ENCODE measurements around the gene ADCYAP1R1.

Gene ADCYAP1R1

DNA sequence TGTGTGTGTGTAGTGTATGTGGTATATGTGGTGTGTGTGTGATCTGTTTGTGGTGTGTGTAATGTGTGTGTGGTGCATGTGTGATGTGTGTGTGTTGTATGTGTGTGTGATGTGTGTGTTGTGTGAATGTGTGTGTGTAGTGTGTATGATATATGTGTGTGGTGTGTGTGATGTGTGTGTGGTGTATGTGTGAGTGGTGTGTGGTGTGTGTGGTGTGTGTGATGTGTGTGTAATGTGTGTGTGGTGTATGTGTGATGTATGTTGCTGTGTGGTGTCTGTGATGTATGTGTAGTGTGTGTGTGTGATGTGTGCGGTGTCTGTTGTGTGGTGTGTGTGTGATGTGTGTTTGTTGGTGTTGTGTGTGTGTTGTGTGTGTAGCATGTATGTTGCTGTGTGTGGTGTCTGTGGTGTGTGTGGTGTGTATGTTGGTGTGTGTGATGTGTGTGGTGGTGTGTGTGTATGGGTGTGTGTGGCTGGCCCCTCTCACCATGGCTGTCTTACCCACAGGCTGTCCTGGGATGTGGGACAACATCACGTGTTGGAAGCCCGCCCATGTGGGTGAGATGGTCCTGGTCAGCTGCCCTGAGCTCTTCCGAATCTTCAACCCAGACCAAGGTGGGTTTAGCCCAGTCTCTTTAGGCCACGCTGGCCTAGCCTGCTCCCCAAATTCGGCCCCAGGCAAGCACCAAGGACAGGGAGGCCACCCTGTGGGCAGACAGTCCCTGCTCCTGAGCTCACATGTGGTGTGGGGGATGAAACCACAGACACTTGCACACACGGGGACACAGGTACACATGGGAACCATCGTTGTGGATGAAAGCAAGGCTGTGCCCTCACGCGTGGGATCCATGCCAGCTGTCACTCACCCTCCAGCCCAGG, 25.6 kb downstream of the ADCYAP1R1 start:
- TF ChIP-seq, protein P1, sequence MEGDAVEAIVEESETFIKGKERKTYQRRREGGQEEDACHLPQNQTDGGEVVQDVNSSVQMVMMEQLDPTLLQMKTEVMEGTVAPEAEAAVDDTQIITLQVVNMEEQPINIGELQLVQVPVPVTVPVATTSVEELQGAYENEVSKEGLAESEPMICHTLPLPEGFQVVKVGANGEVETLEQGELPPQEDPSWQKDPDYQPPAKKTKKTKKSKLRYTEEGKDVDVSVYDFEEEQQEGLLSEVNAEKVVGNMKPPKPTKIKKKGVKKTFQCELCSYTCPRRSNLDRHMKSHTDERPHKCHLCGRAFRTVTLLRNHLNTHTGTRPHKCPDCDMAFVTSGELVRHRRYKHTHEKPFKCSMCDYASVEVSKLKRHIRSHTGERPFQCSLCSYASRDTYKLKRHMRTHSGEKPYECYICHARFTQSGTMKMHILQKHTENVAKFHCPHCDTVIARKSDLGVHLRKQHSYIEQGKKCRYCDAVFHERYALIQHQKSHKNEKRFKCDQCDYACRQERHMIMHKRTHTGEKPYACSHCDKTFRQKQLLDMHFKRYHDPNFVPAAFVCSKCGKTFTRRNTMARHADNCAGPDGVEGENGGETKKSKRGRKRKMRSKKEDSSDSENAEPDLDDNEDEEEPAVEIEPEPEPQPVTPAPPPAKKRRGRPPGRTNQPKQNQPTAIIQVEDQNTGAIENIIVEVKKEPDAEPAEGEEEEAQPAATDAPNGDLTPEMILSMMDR (IDR thresholded peaks at IDR 0.05) = no peak
- Histone ChIP-seq H3K27me3 (peaks cover 24% of the 10 kb centered on the region), H3K36me3 (no peaks in the 10 kb centered on the region), H3K4me1 (ENCODE audit: control insufficient read depth in 1 of 2, insufficient read depth in 1 of 2, low read depth in 1 of 2, low read length in 1 of 2) (no peaks in the 10 kb centered on the region), H3K9me3 (no peaks in the 10 kb centered on the region), H3K27ac (no peak overlapping the region), H3K4me3 (ENCODE audit: low read depth in 1 of 2, low read length in 1 of 2) (no peak overlapping the region)

DNA sequence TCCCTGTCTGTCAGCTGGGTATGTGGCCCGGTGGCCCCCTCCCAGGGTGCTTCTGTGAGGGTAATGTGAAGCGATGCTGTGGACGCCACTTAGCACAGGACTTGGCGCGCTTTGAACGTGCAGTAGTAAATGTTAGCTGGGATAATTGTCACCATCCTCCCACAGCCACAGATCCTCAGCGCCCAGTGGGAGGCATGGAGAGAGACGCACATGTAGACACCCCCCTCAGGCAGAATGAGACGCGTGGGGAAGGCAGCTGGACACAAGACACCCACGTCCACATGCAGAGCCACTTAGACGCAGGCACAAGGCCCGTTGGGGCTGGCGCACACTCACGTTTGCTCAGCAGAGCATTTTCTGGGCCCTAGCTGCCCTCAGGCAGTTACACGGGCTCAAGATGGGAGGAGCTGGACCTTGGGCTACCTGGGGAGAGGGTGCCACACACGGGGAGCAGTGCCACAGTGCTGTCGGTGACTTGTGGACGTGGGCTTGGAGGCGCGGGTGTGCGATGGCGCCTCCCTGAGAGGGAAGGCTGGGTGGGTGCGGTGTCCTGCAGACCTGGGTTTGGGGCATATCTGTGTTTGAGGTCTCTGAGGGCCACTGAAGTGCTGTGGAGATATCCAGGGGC, 26.4 kb downstream of the ADCYAP1R1 start:
- H3K36me3 ChIP-seq = no peaks in the 10 kb centered on the region
- TF ChIP-seq, protein P1 (IDR thresholded peaks at IDR 0.05) = no peak
- H3K9me3 ChIP-seq = no peaks in the 10 kb centered on the region
- no peak overlapping the region for H3K4me3 ChIP-seq (ENCODE audit: low read depth in 1 of 2, low read length in 1 of 2)
- H3K4me1 ChIP-seq (ENCODE audit: control insufficient read depth in 1 of 2, insufficient read depth in 1 of 2, low read depth in 1 of 2, low read length in 1 of 2) = no peaks in the 10 kb centered on the region
- peaks cover 31% of the 10 kb centered on the region for H3K27me3 ChIP-seq
- no peak overlapping the region for H3K27ac ChIP-seq

DNA sequence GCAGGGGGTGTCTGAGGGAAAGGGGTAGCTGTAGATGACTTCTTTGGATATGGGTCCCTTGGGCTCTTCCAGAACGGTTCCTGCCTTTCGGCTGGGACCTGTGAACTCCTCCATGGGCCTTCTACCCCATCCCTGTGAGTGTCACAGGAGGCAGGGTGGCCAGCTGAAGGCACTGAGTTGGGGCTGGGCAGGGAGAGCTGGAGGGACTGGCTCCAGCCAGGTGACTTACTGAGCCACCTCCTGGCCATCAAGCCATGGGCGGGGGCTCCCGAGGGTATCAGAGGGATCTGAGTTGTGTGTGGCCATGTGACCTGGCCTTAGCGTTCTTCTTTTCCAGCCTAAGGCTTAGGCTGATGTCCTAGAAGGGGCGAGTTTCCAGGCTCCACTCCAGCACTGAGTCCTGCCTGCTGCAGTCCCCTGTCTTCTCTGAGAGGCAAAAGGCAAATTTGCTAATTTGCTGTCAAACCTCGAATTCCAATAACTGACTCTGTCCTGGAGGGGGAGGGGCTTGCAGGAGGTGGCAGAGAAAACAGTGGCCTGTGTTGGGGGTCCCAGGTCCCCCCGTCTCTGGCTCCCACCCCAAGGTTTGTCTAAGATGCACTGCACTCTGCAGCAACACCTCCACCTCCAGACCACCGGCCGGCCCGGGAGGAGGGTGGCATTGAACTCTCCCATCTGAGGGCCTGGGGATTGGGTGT, 27.2 kb downstream of the ADCYAP1R1 start:
- Histone ChIP-seq H3K9me3 (no peaks in the 10 kb centered on the region), H3K27me3 (peaks cover 32% of the 10 kb centered on the region), H3K4me1 (ENCODE audit: control insufficient read depth in 1 of 2, insufficient read depth in 1 of 2, low read depth in 1 of 2, low read length in 1 of 2) (no peaks in the 10 kb centered on the region), H3K4me3 (ENCODE audit: low read depth in 1 of 2, low read length in 1 of 2) (no peak overlapping the region), H3K27ac (no peak overlapping the region), H3K36me3 (no peaks in the 10 kb centered on the region)
- TF ChIP-seq, protein P1 (IDR thresholded peaks at IDR 0.05) = no peak

DNA sequence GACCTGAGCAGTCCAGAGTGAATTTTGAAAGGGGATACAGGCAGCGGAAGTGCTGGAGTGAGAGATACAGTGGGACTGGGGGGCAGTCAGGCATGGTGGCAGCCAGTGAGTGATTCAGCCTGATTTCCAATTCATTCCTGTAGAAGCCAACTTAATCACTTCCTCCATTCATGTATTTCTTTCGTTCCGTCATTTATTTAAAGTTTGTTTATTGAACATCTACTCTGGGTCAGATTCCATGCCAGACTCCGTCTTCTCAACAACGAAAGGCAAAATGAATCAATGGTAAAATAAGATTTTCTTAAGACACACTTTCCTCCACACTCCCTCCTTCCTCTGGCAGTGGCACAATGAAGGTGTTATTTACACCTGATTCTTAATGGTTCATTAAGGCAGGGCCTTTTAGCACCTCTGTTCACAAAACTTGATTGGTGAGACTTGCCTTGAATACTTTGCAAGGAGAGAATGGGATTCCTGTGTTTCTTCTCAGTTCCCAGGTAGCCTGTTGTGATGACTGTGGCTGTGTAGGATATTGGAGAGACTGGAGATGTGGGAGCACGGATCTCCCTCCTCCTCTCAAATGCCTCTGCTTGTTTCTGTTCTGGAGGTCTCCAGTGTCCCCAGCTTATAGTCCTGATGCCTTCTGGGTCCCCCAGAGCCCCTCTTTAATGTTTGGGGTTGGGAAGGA, 27.9 kb downstream of the ADCYAP1R1 start:
- Histone ChIP-seq H3K27ac (no peak overlapping the region), H3K36me3 (no peaks in the 10 kb centered on the region), H3K9me3 (no peaks in the 10 kb centered on the region), H3K4me3 (ENCODE audit: low read depth in 1 of 2, low read length in 1 of 2) (no peak overlapping the region), H3K27me3 (peaks cover 32% of the 10 kb centered on the region), H3K4me1 (ENCODE audit: control insufficient read depth in 1 of 2, insufficient read depth in 1 of 2, low read depth in 1 of 2, low read length in 1 of 2) (no peaks in the 10 kb centered on the region)
- TF ChIP-seq, protein P1 (IDR thresholded peaks at IDR 0.05) = no peak

DNA sequence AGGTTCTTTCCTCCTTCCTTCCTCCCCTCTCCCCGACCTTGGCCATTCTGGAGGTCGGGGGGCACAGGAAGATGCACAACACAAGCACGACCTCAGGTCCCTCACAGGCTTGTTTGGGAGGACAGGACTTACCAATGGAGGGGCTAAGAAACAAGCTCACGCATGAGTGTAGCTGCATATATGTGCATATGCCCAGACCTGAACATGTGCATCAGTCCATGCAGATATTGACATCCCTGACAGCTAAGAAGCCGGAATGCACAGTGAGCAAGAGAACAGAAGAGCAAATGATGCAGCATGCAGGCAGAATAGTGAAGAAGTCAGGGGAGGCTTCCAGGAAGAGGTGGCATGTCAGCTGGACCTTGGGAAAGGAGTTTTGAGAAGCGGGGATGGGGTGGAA, 28.7 kb downstream of the ADCYAP1R1 start:
- no peaks in the 10 kb centered on the region for H3K4me1 ChIP-seq (ENCODE audit: control insufficient read depth in 1 of 2, insufficient read depth in 1 of 2, low read depth in 1 of 2, low read length in 1 of 2)
- H3K4me3 ChIP-seq (ENCODE audit: low read depth in 1 of 2, low read length in 1 of 2) = no peak overlapping the region
- TF ChIP-seq, protein P1 (IDR thresholded peaks at IDR 0.05) = no peak
- H3K9me3 ChIP-seq = no peaks in the 10 kb centered on the region
- H3K27ac ChIP-seq = no peak overlapping the region
- no peaks in the 10 kb centered on the region for H3K36me3 ChIP-seq
- H3K27me3 ChIP-seq = peaks cover 32% of the 10 kb centered on the region

All from neutrophil (primary cell).